Stromal cell of bone marrow (primary cell): ENCODE measurements around the gene COQ8A.

Experiments
- DNase-seq: peaks from one replicate; pipeline ENCODE4 v3.0.0-alpha.2; 2012; ENCODE audit warnings: low read depth

The COQ8A gene

DNA sequence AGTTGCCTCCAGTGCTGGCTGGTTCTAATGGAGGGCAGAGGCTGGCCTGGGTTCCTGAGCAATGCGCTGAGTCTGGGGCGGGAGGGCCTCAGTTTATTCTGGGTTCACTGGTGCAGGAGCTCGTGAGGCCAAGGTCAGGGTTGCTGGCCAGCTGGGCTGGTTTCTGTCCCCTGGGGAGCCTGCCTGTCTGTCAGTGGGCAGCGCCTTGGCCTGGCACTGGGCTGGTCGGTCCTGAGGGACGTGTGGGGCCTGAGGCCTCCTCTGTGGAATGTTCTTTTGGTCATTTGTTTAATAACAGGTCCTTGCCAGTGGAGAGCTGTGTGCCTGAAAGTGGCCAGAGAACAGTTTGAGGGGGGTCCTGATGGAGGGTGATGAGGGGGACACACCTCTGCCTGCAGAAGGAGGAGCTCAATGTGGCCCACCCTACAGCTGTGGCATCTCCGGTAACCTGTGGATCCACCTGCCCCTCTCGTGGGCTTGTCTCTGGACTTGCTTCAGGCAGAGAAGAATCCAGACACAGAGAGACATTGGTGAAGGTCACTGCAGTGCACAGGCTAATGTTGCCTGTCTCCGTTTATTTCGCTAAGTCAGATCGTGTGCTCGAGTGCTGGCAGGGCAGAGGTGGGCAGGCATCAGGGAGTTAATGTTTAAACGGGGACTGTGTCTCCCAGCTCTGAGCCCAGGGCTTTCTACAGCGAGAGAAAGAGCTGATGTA, 34.6 kb downstream of the COQ8A start:
- DNase-seq, result no peak

DNA sequence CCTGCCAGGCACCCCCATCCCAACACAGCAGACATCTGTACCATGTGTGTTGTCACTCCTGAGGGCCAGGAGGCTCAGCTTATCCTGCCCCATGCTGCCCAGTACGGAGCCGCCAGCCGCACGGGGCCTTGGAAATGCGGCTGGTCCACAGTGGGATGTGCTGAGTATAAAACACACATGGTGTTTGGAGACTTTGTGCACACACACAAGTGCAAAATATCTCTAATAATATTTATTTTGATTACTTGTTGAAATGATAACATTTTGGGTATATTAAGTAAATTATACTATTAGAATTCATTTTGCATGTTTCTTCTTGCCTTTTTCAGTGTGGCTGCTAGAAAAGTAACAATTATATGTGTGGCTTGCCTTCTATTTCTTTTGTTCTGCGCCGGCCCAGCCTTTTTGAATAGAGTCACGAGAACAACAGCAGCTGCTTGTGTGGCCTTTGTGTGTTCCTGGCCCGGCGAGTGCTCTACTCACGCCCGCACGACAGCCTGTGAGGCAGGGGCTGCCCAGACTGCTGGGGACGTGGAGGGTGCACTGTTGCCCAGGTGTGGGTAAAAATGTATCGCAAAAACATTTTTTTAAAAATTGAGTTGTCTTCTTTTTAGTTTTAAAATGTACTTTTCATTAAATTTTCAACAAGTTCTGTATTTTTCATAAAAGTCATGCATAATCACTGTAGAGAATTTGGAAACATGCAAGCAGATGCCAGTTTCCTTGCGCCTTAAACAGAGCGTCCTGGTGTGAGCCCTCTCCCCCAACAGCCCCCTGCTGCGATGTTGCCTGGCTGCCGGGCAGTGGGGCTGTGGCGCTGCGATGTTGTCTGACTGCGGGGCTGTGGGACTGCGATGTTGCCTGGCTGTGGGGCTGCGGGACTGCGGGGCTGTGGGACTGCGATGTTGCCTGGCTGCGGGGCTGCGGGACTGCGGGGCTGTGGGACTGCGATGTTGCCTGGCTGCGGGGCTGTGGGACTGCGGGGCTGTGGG, 35.5 kb downstream of the COQ8A start:
- no peak for DNase-seq

DNA sequence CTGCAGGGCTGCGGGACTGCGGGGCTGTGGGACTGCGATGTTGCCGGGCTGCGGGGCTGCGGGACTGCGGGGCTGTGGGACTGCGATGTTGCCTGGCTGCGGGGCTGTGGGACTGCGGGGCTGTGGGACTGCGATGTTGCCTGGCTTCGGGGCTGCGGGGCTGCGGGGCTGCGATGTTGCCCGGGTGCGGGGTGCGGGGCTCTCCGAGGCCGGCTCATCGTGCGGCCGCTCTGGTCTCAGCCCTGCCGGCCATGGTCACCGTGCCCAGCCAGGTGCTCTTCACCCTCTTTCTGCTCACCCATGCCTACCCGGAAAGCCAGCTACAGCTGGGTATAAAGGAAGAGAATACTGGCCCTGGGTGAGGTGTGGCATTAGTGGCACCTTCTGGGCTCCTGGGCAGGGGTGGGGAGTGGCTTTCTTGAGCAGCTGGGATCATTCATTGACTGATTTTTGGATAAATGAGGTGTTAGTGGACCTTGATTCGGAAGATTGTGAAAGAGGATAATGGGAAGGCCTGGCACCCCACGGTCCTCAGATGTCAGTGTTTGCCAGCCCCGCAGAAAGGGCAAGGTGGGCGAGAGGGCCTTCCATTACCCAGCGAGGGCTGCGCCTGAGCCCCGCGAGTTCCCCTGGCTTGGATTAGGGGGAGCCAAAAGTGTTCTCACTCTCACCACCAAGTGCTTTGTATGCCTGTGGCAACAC, 36.3 kb downstream of the COQ8A start:
- no peak for DNase-seq

DNA sequence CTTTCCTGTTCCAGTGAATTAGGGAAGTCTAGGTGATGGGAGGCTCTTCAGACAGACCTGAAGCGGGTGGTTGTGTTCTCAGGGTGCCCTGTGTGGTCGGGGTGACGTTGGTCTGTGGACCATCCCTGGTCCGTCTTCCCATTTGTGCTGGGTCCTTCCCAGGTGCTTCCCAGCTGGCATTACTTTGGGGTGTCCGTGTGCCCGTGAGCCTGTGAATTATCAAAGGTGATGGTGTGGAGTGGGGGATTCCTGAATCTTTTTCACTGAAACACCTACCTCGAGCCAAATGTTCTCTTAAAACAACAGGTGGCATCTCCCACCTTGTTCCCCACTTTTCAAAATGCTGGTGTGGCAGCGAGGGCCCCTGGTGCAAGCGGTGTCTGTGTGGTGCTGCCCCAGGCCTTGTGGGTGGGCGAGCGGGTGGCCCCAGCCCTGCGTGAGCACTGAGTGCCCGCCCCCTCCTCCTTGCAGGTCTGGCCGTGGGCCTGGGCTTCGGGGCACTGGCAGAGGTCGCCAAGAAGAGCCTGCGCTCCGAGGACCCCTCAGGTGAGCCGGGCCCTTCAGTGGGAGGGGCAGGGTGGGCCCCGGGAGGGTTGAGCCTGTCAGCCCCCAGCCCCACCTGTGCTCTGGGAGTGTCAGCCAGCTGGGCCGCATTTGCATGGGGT, 37.0 kb downstream of the COQ8A start:
- DNase-seq, result no peak

DNA sequence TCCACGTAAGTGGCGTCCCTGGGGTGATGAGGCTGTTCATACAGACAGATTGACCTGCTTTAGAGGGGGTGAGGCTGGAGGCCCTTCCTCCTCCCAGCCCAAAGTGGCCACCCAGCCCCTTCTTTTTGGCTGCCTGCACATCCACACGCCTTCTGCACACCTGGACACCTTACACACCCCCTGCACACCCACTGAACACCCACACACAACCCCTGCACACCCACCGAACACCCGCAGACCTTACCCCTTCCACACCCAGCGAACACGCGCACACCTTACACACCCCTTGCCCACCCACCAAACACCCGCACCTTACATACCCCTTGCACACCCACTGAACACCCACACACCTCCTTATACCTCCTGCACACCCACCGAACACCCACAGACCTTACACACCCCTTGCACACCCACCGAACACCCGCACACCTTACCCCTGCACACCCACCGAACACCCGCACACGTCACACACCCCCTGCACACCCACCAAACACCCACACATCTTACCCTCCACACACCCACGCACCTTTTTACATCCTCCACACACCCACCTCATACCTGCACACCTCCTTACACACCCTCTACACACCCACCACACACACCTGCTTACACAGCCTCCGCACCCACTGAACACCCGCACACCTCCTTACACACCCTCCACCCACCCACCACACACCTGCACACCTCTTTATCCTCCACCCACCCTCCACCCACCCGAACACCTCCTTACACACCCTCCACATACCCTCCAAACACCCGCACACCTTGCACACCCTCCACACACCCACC, 37.7 kb downstream of the COQ8A start:
- DNase-seq, result no peak

DNA sequence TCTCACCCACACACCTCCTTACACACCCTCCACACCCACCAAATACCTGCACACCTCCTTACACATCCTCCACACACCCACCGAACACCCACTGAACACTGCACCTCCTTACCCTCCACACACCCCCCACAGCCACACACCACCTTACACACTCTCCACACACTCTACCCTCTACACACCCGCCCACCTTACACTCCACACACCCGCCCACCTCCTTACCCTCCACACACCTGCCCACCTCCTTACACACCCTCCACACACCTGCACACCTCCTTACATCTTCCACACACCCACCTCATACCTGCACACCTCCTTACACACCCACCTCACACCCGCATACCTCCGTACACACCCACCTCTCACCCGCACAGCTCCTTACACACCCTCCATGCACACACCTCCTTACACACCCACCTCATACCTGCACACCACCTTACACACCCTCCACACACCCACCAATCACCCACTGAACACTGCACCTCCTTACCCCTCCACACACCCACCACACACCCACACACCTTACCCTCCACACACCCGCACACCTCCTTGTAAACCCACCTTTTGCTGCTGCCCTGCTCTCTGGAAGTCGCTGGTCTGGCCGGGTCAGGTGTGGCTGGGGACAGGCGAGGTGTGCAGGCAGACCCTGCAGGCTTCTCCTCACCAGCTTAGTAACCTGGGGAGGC, 38.5 kb downstream of the COQ8A start:
- DNase-seq, result no peak

DNA sequence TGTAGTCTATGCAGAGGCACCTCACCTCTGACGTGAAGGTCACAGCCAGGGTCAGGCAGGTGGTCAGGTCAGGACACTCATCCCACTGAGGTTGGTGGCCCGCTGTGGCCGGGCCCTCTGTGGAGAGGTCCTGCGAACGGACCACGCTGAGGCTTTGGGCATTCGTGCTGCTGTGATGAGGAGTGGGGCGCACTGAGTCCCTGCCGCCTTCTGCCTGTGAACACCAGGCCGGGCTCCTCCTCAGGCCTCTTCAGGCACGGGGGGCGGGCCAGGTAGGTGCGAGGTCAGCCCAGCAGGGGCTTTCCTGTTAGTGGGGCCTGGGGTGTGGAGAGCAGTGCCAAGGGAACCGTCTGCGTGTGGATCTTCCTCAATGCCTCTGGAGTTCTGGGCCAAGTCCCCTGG, 39.0 kb downstream of the COQ8A start:
- DNase-seq, result no peak

DNA sequence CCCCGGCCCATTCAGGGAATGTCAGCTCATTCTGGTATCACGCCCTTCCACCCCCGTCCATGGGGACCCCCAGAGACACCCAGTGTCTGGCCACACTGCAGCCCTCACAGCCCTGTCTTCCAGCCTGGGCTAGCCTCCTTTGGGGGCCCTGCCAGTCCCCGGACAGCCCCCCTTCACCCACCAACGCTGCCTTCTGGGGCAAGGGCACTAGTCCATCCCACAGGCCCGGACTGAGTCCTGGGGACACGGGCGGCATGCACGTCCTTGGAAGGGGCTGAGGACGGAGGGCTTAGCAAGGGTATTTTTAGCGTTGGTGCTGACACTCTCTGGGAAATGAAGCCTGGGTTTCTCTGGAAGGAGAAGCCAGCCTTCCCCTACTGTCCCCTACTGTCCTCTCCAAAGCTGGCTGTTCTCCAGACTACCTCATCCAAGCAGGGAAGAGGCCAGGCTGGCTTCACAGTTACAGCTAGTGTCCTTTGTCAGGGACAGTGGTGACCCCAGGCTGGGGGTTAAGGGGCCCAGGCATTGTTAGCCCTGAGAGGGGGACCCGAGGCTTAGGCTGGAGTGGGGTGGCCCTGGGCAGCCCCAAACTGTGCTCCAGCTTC, 39.5 kb downstream of the COQ8A start:
- DNase-seq, result no peak

DNA sequence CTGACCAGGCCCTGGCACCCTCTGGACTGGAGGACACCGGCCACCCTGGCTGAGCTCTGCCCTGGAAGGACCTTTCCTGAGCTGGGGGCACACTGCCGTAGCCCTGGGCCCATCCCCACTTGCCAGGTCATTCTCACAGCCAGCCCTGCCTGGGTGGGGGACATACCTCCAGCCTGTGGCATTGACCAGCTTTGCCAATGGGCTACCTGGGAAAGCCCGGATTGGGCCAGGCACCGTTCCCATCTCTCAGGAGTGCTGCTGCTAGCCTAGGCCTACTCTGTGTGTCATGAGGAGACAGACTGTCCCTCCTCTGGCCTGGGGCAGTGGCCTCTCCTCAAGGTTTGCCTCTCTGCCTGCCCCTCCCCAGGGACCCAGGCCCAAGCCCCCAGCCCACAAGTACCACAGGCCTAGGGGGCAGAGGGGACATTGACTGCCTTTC, 40.0 kb downstream of the COQ8A start:
- no peak for DNase-seq

DNA sequence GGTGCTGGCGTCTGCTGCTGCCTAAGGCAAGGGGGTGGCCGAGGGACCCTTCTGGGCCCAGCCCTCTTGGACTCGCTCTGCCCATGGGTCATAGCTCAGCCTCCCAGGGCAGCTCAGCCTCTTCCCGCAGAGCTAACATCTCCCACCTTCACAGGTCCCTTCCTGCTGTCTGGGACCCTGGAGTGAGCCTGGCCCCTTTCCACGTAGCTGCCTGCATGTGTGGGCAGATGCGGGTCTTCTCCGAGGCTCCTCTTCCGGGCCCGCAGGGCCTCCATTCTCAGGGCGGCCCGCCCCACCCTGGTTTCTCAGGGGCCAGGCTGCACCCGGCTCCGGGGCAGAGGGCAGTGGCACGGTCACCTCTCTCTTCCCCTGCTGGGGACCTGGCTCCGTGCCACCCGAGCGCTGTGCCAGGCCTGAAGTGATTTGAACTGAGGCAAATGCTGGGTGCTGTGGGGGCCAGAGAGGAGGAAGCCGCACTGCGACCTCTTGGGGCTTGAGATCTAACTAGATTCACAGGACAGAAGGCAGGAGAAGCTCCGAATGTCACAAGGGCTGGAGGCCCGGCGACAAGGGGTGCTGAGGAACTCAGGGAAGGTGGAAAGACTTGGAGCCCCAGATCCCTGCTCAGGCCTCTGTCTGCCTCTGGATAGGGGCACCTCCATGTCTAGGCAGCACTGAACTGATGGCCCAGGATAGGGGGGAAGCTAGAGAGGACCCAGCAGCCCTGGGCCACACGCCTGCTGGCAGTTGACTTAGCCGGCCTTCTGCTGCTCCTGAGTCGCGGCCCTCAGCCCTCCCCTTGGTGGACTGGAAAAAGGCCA, 40.7 kb downstream of the COQ8A start:
- DNase-seq, result no peak

DNA sequence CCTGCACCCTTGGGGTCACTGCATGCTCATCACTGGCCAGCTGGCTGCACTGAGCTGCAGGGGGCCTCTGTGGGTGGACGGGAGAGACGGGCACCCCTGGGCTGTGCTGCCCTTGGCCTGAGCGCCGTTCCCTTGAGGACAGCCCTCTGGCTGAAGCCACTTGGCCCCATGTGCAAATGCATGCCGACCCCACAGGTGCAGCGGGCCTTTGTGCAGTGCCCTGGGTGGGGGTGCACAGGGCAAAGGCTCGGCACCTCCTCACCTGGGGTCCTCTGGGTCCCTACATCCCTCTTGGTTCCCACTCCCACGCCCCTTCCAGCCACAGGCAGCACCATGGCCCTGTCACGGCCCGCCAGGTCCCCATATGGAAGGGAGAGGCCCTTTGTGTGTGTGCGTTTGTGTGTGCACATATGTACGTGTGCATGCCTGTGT, 41.3 kb downstream of the COQ8A start:
- no peak for DNase-seq

DNA sequence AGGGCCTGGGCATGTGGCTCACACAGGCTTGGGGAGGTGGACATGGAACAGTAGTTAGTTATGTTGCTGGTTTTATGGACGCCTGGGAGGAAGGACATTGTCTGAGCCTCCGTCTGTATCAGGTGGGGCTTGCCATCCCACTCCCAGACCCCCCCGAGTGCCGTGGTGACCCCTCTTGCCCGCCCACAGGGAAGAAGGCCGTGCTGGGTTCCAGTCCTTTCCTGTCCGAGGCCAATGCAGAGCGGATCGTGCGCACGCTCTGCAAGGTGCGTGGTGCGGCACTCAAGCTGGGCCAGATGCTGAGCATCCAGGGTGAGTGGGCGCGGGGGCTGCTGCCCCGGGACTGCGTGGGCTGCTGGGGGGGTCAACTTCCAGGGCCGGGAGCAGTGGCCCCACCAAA, 41.7 kb downstream of the COQ8A start:
- DNase-seq, result no peak

DNA sequence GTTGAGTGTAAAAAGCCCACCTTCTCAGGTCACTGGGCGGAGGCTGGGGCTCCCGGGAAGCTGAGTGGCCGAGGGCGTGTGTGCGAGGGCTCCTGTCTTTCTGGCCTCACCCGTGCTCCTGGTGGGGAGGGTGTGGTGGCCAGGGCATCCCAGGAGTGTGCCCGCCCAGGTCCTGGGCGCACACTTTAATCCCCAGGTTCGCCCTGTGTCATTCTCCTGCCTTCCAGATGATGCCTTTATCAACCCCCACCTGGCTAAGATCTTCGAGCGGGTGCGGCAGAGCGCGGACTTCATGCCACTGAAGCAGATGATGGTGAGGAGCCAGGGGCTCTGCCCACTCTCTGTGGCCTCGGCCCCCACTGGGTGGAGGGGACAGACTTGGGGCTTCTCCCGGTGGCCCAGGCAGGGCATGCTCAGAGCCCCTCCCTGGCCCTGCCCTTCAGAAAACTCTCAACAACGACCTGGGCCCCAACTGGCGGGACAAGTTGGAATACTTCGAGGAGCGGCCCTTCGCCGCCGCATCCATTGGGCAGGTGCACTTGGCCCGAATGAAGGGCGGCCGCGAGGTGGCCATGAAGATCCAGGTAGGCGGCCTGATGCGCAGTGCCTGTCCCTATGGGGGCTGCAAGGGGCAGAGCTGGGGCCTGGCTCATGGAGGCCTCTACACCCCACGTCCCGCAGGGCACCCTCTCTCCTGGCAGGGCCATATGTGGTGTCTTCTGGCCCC, 42.5 kb downstream of the COQ8A start:
- DNase-seq, result no peak

DNA sequence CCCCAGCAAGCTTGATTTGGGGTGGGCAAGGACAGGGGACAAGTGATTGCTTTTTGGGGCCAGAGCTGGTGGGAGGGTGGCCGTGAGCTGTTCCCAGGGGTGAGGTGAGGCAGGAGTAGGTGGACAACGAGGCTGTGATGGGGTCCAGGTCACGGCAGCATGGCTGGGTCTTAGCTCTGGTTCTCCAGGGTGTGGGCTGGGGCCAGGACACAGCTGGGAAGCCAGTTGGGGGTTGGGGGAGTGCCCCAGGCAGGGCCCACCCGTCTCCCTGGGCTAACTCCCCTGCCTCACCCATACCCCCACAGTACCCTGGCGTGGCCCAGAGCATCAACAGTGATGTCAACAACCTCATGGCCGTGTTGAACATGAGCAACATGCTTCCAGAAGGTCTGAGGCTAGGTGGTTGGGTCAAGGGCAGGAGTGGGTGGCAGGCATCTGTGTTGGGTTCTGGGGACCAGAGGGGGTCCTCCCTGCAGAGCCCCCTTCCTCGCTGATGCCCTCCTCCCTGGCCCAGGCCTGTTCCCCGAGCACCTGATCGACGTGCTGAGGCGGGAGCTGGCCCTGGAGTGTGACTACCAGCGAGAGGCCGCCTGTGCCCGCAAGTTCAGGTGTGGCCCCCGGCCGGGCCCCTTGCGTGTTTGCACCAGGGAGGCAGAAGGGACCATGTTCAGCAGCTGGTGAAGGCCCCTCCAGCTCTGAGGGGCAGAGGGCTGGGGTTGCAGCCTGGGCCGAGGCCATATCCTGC, 43.3 kb downstream of the COQ8A start:
- no peak for DNase-seq

DNA sequence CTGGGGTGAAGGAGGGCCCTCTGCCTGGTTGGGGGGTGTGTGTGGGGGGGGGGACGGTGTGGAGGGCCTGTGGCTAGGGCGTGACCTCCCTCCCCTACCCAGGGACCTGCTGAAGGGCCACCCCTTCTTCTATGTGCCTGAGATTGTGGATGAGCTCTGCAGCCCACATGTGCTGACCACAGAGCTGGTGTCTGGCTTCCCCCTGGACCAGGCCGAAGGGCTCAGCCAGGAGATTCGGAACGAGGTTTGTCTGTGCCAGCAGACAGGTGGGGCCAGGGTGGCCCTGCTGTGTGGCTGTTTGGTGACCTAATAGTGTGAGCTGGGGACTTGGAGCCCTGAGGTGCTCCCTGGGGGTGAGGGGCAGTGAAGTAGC, 43.9 kb downstream of the COQ8A start:
- no peak for DNase-seq

DNA sequence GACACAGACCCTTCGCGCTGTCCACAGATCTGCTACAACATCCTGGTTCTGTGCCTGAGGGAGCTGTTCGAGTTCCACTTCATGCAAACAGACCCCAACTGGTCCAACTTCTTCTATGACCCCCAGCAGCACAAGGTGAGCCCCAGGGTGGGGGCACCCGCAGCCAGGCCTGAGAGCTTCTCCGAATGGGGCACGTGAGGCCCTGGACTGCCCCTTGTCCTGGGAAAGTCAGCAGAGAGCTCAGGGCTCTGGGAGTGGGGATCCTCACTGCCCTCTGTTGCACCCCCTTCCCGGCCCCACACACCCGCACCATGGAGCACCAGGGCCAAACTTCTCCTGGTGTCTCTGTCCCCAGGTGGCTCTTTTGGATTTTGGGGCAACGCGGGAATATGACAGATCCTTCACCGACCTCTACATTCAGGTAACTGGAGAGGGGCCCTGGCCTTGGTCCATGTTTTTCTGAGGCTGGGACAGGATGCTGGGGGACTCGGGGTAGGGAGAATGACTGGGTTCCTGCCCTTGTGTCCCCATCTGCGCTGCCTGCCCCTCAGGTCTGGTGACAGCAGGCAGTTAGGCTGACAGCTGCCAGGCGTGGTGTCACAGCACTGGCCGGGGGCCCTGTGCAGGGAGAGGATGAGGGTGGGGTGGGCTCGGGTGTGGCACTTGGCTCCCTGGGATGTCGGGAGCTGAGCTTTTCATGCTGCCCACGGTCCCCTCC, 44.6 kb downstream of the COQ8A start:
- DNase-seq, result no peak

DNA sequence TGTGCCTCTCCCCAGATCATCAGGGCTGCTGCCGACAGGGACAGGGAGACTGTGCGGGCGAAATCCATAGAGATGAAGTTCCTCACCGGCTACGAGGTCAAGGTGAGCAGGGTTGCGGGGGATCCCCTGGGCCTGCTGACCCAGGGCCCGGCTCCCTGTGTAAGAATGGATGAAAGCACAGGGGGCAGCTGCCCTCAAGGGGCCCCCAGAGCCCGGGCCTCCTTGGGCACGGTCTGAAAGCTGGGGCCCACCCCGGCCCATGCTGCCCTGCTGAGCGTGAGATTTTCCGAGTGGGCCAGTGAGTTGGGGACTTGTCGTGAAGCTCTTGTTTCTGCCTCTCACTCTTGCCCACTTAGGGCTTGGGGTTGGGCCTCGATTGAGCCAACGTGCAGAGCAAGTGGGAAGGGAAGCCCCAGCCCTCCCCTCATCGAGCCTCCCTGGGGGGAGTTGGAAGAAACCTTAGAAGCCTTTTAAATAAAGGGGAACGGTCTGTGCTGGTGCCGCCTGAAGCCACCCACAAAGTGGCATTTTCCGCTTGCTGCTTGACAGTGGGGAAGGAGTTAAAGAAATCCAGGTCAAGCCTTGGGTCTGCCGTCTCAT, 45.2 kb downstream of the COQ8A start:
- DNase-seq, result no peak
